Lung microvascular endothelial cell (primary cell): ENCODE data around the gene WNT5A. TPM values are rescaled to one million over a fixed set of nuclear protein-coding genes. Genes with fewer than 3 reads are reported as not detected.

Source experiments
- DNase-seq, 2 donors: peaks; one replicate each; pipeline versions ENCODE4 v3.0.0 to v3.0.0-alpha.2; 2010; ENCODE audit warnings: low read depth in 2 of 2
- total RNA-seq: library from RNA; depleted of rRNA; stranded (reverse); fragments of >200 nt; gene quantifications from 2 replicates; pipeline ENCODE4 v1.2.1, GENCODE V29; 2014

WNT5A gene
- total RNA-seq, 1 donor from 2014 or later: 1.6 TPM

GRCh38 chr3:55446850-55447249, 40.3 kb downstream of the WNT5A start:
- DNase-seq: no peak

DNA sequence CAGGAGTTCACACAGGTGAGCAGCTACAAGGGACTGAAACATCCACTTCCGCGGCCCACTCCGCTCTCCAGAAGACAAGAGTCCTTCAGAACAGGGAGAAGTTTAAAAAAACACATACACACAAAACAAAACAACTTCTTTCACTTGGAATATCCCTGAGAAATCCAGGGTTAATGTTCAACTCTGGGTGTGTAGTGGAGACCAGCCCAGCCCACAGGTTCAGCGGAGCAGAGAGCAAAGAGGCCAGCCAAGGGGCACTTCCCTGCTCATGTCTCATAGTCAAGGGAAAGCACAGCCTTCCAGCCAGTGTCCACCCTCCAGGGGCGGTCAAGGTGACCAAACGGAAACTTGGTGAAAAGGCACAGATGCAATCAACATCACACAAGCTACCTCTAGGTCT, 41.6 kb downstream of the WNT5A start:
- no peak for DNase-seq

DNA sequence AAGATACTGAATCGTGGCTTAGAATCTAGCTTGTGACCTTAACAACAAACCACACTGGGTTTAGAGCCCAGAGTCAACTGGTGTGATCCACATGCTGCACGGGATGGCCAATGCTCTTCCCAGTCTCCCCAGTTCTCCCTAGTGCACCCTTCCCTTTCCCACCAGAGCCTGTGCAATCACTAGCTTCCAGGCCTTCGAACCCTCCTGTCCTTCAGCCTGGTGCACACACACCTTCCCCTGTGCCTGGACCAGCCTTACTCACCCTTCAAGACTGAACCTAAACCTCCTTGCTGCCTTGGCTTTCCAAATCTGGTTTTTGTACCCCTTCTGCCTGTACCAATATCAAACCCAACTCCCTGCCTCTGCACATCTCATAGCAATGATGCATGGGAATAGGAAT, 43.8 kb downstream of the WNT5A start:
- DNase-seq: no peak

DNA sequence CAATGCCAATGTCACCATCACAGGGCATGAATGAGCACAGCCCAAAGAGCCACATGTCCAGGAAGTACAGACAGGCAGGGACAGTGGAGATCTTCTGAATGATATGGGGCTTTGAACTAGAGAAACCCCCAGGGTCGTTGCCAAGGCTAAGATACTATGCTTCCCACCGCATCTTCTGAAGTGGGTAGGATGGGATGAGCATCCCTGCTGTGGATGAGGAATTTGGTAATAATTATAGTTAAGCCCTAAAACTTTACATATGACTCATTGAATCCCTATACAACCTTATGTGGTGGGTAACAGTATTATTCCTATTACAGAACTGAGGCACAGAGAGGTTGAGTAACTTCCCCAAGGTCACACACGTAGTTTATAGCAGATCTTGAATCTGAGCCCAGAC, 44.2 kb downstream of the WNT5A start:
- DNase-seq: no peak

DNA sequence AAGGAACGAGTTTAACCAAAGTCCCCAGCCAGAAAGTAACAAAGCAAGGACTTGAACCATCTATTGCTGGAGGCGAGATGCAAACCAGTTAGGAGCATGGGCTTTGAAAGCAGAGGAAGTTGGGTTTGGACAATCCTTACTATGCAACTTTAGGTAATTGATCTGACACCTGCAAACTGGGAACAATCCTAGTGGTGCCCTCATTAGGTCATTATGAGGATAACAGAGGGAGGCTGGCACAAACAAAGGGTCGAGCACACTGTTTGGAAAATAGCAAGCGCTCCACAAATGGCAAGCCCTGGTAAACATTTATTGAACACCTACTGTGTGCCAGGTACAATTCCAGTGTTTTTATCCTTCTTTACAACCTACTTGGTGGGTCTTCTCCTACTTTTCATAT, 45.6 kb downstream of the WNT5A start:
- no peak for DNase-seq

- no peak for DNase-seq
These were observed 46.9 kb downstream of the WNT5A start for GRCh38 chr3:55440104-55440708.

DNA sequence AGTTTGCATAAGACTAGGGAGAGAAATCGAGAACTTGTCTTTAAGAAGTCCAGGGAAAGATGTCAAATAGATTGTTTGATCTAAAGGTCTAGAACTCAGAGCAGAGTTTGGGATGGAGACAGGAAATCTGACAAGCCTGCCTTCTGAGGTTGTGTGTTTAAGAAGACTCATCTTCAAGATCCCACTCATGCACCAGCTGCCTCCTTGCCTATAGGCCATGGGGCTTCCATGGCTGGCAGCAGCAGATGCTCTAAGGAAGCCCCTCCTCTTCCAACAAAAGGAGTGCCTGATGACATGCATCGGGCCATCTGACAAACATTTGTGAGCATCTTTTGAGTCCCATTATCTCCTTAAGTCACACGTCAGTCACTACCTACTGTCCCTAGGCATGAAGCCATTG, 47.4 kb downstream of the WNT5A start:
- no peak for DNase-seq

GRCh38 chr3:55436644-55437043, 50.5 kb downstream of the WNT5A start:
- DNase-seq: no peak

DNA sequence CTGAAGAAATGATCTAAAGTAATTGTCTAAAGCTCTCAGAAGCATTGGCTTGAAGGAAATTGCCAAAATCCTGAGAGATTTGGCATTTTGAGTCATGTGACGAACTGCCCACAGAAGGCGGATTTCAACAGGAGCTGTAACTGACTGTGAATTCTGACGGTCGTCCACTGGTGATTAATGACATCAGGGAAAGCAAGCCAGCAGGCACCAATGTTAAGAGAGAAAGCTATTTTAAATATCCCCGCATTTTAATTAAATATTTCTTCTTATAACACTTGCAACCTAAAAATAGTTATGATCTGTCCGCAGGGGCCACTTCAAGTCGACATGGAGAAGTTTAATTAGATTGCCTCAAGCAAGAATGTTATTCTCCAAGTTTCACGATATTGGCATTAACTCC, 51.6 kb downstream of the WNT5A start:
- DNase-seq: no peak

DNA sequence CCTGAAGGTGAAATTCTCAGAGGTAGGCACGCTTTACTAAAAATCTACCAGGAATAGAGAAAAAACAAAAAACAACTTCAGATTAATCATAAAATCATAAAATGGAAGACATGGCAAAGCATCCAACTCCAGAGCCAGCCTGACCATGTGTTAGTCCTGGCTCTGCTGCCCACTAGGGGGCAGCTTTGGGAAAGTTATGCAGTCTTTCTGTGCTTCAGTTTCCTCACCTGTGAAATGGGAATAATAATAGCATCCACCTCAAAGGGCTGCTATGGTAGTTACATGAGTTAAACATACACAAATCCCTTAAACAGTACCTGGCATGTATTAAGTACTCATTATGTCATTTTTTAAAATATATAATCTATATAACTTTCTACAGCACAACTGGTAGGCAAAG, 52.3 kb downstream of the WNT5A start:
- peak in 1 of 2 donors; percentile 16 for DNase-seq

DNA sequence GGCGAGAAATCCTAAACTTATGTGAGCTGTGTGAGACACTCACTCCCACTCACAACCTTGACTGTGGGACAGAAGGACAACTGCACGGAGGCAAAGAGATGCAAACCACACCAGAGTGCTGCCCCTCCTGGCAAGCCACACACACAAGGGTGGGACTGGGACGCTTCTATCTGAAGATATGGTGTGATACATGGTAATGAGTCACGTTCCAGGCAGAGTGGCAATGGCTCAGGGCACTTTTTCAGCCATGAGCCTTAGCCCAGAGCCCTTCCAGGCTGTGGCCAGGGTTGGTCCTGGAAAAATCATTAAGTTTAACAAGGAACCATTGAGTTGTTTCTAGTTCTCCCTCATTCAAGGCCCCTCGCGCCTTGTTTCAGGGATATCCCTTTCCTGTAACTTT, 56.1 kb downstream of the WNT5A start:
- DNase-seq: no peak

- no peak for DNase-seq
These were observed 59.4 kb downstream of the WNT5A start for GRCh38 chr3:55427739-55428138.

GRCh38 chr3:55426486-55426885, 60.6 kb downstream of the WNT5A start:
- DNase-seq: no peak

DNA sequence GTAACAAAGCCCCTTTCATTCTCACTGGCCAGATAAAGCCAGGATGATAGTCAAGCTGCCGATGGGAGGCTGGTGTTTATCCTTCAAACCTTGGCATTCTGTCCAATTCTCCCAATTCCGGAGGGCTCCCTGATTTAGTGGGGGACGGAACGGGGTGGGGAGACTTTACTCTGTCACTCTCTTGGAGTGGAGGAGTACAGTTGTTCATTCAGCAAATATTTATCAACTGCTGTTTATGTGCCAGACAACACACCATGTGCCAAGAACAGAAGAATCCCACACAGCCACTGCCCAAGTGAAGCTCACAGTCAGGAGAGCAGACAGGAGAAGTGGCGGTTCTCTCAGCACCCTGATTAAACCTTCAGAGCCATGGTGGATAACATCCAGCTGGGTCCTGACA, 63.3 kb downstream of the WNT5A start:
- no peak for DNase-seq

DNA sequence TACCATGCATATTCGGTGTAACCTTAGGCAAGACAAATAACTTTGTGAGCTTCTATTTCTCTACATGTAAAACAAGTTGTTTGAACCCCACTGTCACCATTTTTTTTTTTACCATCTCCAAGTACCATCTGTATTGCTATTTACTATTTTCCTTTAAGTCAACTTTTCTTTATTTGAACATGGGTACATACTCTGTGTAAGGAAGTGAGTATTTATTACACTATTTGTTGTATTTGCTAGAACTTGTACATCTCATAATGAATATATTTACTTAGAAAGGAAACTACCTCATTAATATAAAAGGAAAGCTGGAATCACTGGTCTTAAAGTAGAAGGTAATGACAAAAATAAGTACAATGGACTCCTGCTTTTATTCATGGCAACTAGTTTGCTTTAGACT, 69.9 kb downstream of the WNT5A start:
- no peak for DNase-seq

- DNase-seq: no peak
These were observed 70.7 kb downstream of the WNT5A start for GRCh38 chr3:55416331-55416821.
